NCI-H774 (cell line): ENCODE data around the gene TRPM2.
"Not testable (repeated sequence)": the region's sequence is repeated elsewhere in the genome, so short reads cannot be mapped to it uniquely, and the experiment has no call there.

ENCODE experiments used
- DNase-seq: peaks from one replicate; lab custom pipeline; 2025; lab: John Stamatoyannopoulos, UW

The TRPM2 gene

GRCh38 chr21:44397431-44398031 is 44.1 kb downstream of the TRPM2 start:
- DNase-seq = no peak

- DNase-seq = no peak
Observed at GRCh38 chr21:44398499-44398898, 45.1 kb downstream of the TRPM2 start.

GRCh38 chr21:44399151-44399954 is 45.9 kb downstream of the TRPM2 start:
- DNase-seq = no peak

- DNase-seq = no peak
Observed at GRCh38 chr21:44399955-44400790, 46.8 kb downstream of the TRPM2 start.

GRCh38 chr21:44400791-44401385 is 47.5 kb downstream of the TRPM2 start:
- no peak for DNase-seq

GRCh38 chr21:44401386-44402160 is 48.2 kb downstream of the TRPM2 start:
- DNase-seq = no peak

- DNase-seq = no peak
Observed at GRCh38 chr21:44402323-44403105, 49.1 kb downstream of the TRPM2 start.

GRCh38 chr21:44403106-44404020 is 49.9 kb downstream of the TRPM2 start:
- no peak for DNase-seq

- not testable (repeated sequence) for DNase-seq
Observed at GRCh38 chr21:44404482-44404881, 51.1 kb downstream of the TRPM2 start.

- no peak for DNase-seq
Observed at GRCh38 chr21:44405091-44405947, 51.9 kb downstream of the TRPM2 start.

GRCh38 chr21:44405948-44406872 is 52.8 kb downstream of the TRPM2 start:
- no peak for DNase-seq

- DNase-seq = no peak
Observed at GRCh38 chr21:44406953-44407352, 53.5 kb downstream of the TRPM2 start.

- DNase-seq = no peak
Observed at GRCh38 chr21:44407493-44407892, 54.1 kb downstream of the TRPM2 start.

GRCh38 chr21:44408226-44408625 is 54.8 kb downstream of the TRPM2 start:
- no peak for DNase-seq

- no peak for DNase-seq
Observed at GRCh38 chr21:44413566-44414290, 60.3 kb downstream of the TRPM2 start.

- DNase-seq = no peak
Observed at GRCh38 chr21:44414291-44415072, 61.1 kb downstream of the TRPM2 start.
